BJ (cell line): Measurements from ENCODE around the gene CHCHD6. TPM values are rescaled to one million over a fixed set of nuclear protein-coding genes. Genes with fewer than 3 reads are reported as not detected.

ENCODE experiments used
- CTCF ChIA-PET: fragments of 350-600 bp; formaldehyde crosslinking; extraction: SDS; loops from one replicate; lab custom pipeline; 2021; ENCODE audit warnings: antibody characterized with exemption, inconsistent platforms; lab: Yijun Ruan, JAX
- POLR2A ChIA-PET: fragments of 300-600 bp; sonication (Branson Sonifier 250); formaldehyde crosslinking; extraction: SDS; loops from one replicate; lab custom pipeline; 2021; ENCODE audit warnings: antibody characterized with exemption; lab: Charles Lee
- DNase-seq: peaks from one replicate; pipeline ENCODE4 v3.0.0-alpha.2; 2011; ENCODE audit warnings: low read depth
- H3K27me3 ChIP-seq: 2 replicates; pipeline ENCODE4 v1.6.0; 2011; ENCODE audit warnings: low read length; ENCODE audit not compliant: control insufficient read depth, insufficient read depth
- H3K36me3 ChIP-seq: 2 replicates; pipeline ENCODE4 v1.5.1; 2011; ENCODE audit warnings: low read length; ENCODE audit not compliant: control insufficient read depth, insufficient read depth
- H3K4me3 ChIP-seq: 2 replicates; pipeline ENCODE4 v1.5.1; 2011; ENCODE audit warnings: low read depth, mild to moderate bottlenecking, control low read depth, low read length
- polyA plus RNA-seq: library from polyadenylated mRNA; depleted of rRNA; stranded (reverse); fragments of >200 nt; gene quantifications from 2 replicates; pipeline ENCODE4 v1.2.3, GENCODE V29; 2011
- TF ChIP-seq, protein P1 (sequence below): IDR thresholded peaks from 2 replicates; pipeline ENCODE4 v1.5.1; 2011; ENCODE audit warnings: low read depth, mild to moderate bottlenecking, control low read depth, inconsistent platforms, low read length, moderate library complexity; ENCODE audit not compliant: insufficient read depth

CHCHD6 gene
- polyA plus RNA-seq, 1 experiment, result 23.7 TPM

GRCh38 chr3:126969586-126969985, 265.5 kb downstream of the CHCHD6 start:
- POLR2A ChIA-PET, result no interaction called here
- CTCF ChIA-PET, result interaction anchor here (1.1 to 2.2 kb wide), 5 partner anchors 9 to 218 kb away, joined by 3 to 9 read pairs (median 3); partner anchors contain the start of gene PLXNA1

GRCh38 chr3:126970101-126970500, 266.1 kb downstream of the CHCHD6 start:
- Histone ChIP-seq H3K27me3 (no peaks in the 10 kb centered on the region; the same call in 1 of the 2 replicates), H3K4me3 (no peak overlapping the region), H3K36me3 (no peaks in the 10 kb centered on the region)
- DNase-seq, result no peak
- TF ChIP-seq, protein P1, sequence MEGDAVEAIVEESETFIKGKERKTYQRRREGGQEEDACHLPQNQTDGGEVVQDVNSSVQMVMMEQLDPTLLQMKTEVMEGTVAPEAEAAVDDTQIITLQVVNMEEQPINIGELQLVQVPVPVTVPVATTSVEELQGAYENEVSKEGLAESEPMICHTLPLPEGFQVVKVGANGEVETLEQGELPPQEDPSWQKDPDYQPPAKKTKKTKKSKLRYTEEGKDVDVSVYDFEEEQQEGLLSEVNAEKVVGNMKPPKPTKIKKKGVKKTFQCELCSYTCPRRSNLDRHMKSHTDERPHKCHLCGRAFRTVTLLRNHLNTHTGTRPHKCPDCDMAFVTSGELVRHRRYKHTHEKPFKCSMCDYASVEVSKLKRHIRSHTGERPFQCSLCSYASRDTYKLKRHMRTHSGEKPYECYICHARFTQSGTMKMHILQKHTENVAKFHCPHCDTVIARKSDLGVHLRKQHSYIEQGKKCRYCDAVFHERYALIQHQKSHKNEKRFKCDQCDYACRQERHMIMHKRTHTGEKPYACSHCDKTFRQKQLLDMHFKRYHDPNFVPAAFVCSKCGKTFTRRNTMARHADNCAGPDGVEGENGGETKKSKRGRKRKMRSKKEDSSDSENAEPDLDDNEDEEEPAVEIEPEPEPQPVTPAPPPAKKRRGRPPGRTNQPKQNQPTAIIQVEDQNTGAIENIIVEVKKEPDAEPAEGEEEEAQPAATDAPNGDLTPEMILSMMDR, result no peak
- ChIA-PET CTCF (interaction anchor here (1.1 to 2.2 kb wide), 4 partner anchors 9 to 218 kb away, joined by 3 to 9 read pairs (median 4); partner anchors contain the start of gene PLXNA1), POLR2A (no interaction called here)

More at GRCh38 chr3:126969586-126969985, 265.5 kb downstream of the CHCHD6 start:
- DNase-seq, result no peak
- Histone ChIP-seq H3K4me3 (no peak overlapping the region), H3K27me3 (no peaks in the 10 kb centered on the region; the same call in 1 of the 2 replicates), H3K36me3 (no peaks in the 10 kb centered on the region)
- TF ChIP-seq, protein P1, result no peak

GRCh38 chr3:126970921-126971320, 266.9 kb downstream of the CHCHD6 start:
- TF ChIP-seq, protein P1, result no peak
- H3K4me3 ChIP-seq, result no peak overlapping the region
- DNase-seq, result no peak
- H3K36me3 ChIP-seq, result no peaks in the 10 kb centered on the region
- H3K27me3 ChIP-seq, result no peaks in the 10 kb centered on the region; the same call in 1 of the 2 replicates
- ChIA-PET POLR2A (interaction anchor here (0.7 kb wide), 1 partner anchor 171 kb away, joined by 3 read pairs; no protein-coding TSS in a partner anchor), CTCF (interaction anchor here (1.1 to 2.2 kb wide), 5 partner anchors 11 to 216 kb away, joined by 3 to 9 read pairs (median 4); partner anchors contain the start of gene PLXNA1)

DNA sequence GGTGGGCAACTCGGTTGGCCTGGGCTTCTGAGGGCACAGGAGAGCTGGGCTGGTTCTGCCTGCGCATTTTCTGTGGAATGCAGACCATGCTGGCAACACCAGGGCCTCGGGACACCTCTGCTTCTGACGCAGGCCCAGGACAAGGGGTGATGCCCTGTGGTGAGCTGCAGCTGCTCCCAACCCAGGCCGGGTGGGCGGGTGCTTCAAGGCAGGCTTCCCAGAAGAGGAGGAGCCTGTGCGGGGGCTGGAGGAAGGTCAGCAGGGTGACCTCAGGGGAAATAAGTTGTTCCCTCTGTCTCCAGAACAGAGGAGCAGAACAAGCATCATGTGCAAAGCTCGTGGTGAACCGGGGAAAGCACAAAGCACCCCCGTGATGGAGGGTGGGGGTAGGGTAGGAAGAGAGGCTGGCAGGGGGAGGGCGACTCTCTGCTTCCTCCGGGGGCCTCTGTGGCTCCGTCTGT, 267.9 kb downstream of the CHCHD6 start:
- POLR2A ChIA-PET, result no interaction called here
- CTCF ChIA-PET, result interaction anchor here (0.8 to 2.5 kb wide), 6 partner anchors 10 to 217 kb away, joined by 3 to 19 read pairs (median 4); partner anchors contain the start of gene PLXNA1
- H3K36me3 ChIP-seq, result no peaks in the 10 kb centered on the region
- no peak overlapping the region for H3K4me3 ChIP-seq
- H3K27me3 ChIP-seq, result no peaks in the 10 kb centered on the region; the same call in 1 of the 2 replicates
- TF ChIP-seq, protein P1, result no peak
- DNase-seq, result no peak

- CTCF ChIA-PET, result interaction anchor here (1.5 to 2.5 kb wide), 3 partner anchors 9 to 221 kb away, joined by 8 to 19 read pairs (median 9); partner anchors contain the start of gene PLXNA1
- POLR2A ChIA-PET, result interaction anchor here (0.6 kb wide), 1 partner anchor 7 kb away, joined by 3 read pairs; no protein-coding TSS in a partner anchor
Observed at GRCh38 chr3:126972866-126973265, 268.8 kb downstream of the CHCHD6 start.

More at GRCh38 chr3:126972866-126973265, 268.8 kb downstream of the CHCHD6 start:
- no peaks in the 10 kb centered on the region for H3K36me3 ChIP-seq
- no peak overlapping the region for H3K4me3 ChIP-seq
- no peak for DNase-seq
- no peaks in the 10 kb centered on the region; the same call in 1 of the 2 replicates for H3K27me3 ChIP-seq
- TF ChIP-seq, protein P1, result no peak
